ENCODE data around the gene DHRS13. TPM values are rescaled to one million over a fixed set of nuclear protein-coding genes. Genes with fewer than 3 reads are reported as not detected.
A peak's percentile ranks its signal among the peaks of the same experiment; 100 is the strongest.

Gene DHRS13
- total RNA-seq, 2 donors from 2014 or later: 8.7 to 22.8 TPM

- no peak for DNase-seq
- TF ChIP-seq CTCF (IDR thresholded peaks at IDR 0.05): no peak
- no peaks in the 10 kb centered on the region for H3K36me3 ChIP-seq
- H3K27ac ChIP-seq: no peak overlapping the region
- H3K4me3 ChIP-seq: no peak overlapping the region
- no peaks in the 10 kb centered on the region for H3K4me1 ChIP-seq
- no peak overlapping the region for H3K9ac ChIP-seq (ENCODE audit: low read depth in 2 of 2, low read length in 2 of 2)
- intact Hi-C loops (cut with DNase I): no loop called here
- no peaks in the 10 kb centered on the region for H3K9me3 ChIP-seq
- H3K27me3 ChIP-seq: no peaks in the 10 kb centered on the region
Observed at GRCh38 chr17:28946239-28946638, 43.4 kb upstream of the DHRS13 start.

GRCh38 chr17:28944862-28945741, 42.2 kb upstream of the DHRS13 start:
- H3K9ac ChIP-seq (ENCODE audit: low read depth in 2 of 2, low read length in 2 of 2): peak overlapping the region in 1 of 2 donors; percentile 23

GRCh38 chr17:28944343-28944742, 41.5 kb upstream of the DHRS13 start:
- DNase-seq: no peak
- no peaks in the 10 kb centered on the region for H3K36me3 ChIP-seq
- H3K4me1 ChIP-seq: no peaks in the 10 kb centered on the region
- H3K4me3 ChIP-seq: no peak overlapping the region
- no peaks in the 10 kb centered on the region for H3K9me3 ChIP-seq
- H3K27me3 ChIP-seq: no peaks in the 10 kb centered on the region
- TF ChIP-seq CTCF (IDR thresholded peaks at IDR 0.05): no peak
- no peak overlapping the region for H3K27ac ChIP-seq
- intact Hi-C loops (cut with DNase I): no loop called here
- no peak overlapping the region for H3K9ac ChIP-seq (ENCODE audit: low read depth in 2 of 2, low read length in 2 of 2)

More at GRCh38 chr17:28944862-28945741, 42.2 kb upstream of the DHRS13 start:
- Histone ChIP-seq H3K27ac (no peak overlapping the region), H3K4me3 (no peak overlapping the region), H3K9me3 (no peaks in the 10 kb centered on the region), H3K4me1 (no peaks in the 10 kb centered on the region), H3K36me3 (no peaks in the 10 kb centered on the region), H3K27me3 (no peaks in the 10 kb centered on the region)
- TF ChIP-seq CTCF (IDR thresholded peaks at IDR 0.05): no peak
- intact Hi-C loops (cut with DNase I): no loop called here
- no peak for DNase-seq

- no peaks in the 10 kb centered on the region for H3K27me3 ChIP-seq
- H3K9ac ChIP-seq (ENCODE audit: low read depth in 2 of 2, low read length in 2 of 2): no peak overlapping the region
- H3K27ac ChIP-seq: no peak overlapping the region
- H3K4me3 ChIP-seq: no peak overlapping the region
- DNase-seq: no peak
- no peaks in the 10 kb centered on the region for H3K36me3 ChIP-seq
- no peaks in the 10 kb centered on the region for H3K4me1 ChIP-seq
- no peaks in the 10 kb centered on the region for H3K9me3 ChIP-seq
- no peak for TF ChIP-seq CTCF (IDR thresholded peaks at IDR 0.05)
- intact Hi-C loops (cut with DNase I): no loop called here
Observed at GRCh38 chr17:28942925-28943324, 40.0 kb upstream of the DHRS13 start.

- Histone ChIP-seq H3K27me3 (no peaks in the 10 kb centered on the region), H3K36me3 (no peaks in the 10 kb centered on the region), H3K4me3 (no peak overlapping the region), H3K4me1 (no peaks in the 10 kb centered on the region), H3K9me3 (no peaks in the 10 kb centered on the region), H3K9ac (ENCODE audit: low read depth in 2 of 2, low read length in 2 of 2) (no peak overlapping the region), H3K27ac (no peak overlapping the region)
- intact Hi-C loops (cut with DNase I): no loop called here
- TF ChIP-seq CTCF (IDR thresholded peaks at IDR 0.05): no peak
- no peak for DNase-seq
Observed at GRCh38 chr17:28941251-28941650, 38.4 kb upstream of the DHRS13 start.
